Brain pericyte (primary cell): ENCODE results near the gene INPPL1.

Experiments used
- DNase-seq: peaks from one replicate; pipeline ENCODE4 v3.0.0-alpha.2; 2012; ENCODE audit warnings: low read depth, low spot score

INPPL1 gene

DNA sequence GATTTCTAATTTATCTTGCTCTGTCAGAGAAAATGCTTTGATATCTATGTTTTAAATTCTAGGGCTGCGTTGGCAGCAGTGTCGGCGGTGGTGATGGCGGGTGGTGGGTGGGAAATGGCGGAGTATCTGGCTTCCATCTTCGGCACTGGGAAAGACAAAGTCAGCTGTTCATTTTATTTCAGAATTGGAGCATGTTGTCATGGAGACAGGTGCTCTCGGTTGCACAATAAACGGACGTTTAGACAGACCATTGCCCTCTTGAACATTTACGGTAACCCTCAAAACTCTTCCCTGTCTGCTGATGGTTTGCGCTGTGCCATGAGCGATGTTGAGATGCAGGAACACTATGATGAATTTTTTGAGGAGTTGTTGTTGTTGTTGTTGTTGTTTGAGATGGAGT is 55.5 kb downstream of the INPPL1 start:
- no peak for DNase-seq

- DNase-seq, result no peak
Measured at GRCh38 chr11:72280726-72281315, 56.3 kb downstream of the INPPL1 start.

GRCh38 chr11:72283947-72284346 is 59.4 kb downstream of the INPPL1 start:
- DNase-seq, result no peak

DNA sequence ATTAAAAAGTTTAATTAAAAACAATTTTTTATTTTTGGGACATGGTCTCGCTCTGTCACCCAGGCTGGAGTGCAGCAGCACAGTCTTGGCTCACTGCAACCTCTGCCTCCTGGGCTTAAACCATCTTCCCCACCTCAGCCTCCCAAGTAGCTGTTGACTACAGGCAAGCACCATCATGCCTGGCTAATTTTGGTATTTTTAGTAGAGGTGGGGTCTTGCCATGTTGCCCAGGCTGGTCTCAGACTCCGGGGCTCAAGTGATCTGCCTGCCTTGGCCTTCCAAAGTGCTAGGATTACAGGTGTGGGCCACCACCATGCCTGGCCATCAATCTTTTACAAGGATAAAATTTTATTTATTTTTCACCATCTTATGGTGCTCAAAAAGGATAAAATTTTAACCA is 62.7 kb downstream of the INPPL1 start:
- no peak for DNase-seq
